Prostate gland (tissue), 2 donors: ENCODE results near the gene KCNJ3. TPM values are rescaled to one million over a fixed set of nuclear protein-coding genes. Genes with fewer than 3 reads are reported as not detected.
"Not testable (repeated sequence)": the region's sequence is repeated elsewhere in the genome, so short reads cannot be mapped to it uniquely, and the experiment has no call there.

Experiments
- DNase-seq: peaks from one replicate; pipeline ENCODE4 v3.0.0-alpha.2; 2019; ENCODE audit warnings: low spot score
- H3K27ac ChIP-seq, 2 donors: fragments of 200-600 bp; sonication (generic); 2 replicates each; pipeline ENCODE4 v1.5.1; 2017 to 2019
- H3K27me3 ChIP-seq: fragments of 200-600 bp; sonication (generic); replicated peaks from 2 replicates; pipeline ENCODE4 v1.5.1; 2019; ENCODE audit not compliant: insufficient read depth
- H3K36me3 ChIP-seq, 2 donors: fragments of 200-600 bp; sonication (generic); 1 replicate in 1 of 2; 2 replicates in 1 of 2; pipeline versions ENCODE4 v1.5.1 to v1.8.1; 2017 to 2019
- H3K4me1 ChIP-seq: fragments of 200-600 bp; sonication (generic); replicated peaks from 2 replicates; pipeline ENCODE4 v1.5.1; 2019
- H3K4me3 ChIP-seq, 2 donors: fragments of 200-600 bp; sonication (generic); 2 replicates each; pipeline ENCODE4 v1.5.1; 2017 to 2019
- H3K9me3 ChIP-seq: fragments of 200-600 bp; sonication (generic); 2 replicates; pipeline ENCODE4 v1.5.1; 2017
- CTCF ChIP-seq, 4 experiments: fragments of 200-600 bp in 2 of 4; fragments of 450-650 bp in 2 of 4; sonication (generic) in 2 of 4; IDR thresholded peaks; 1 replicate in 3 of 4; 2 replicates in 1 of 4; pipeline ENCODE4 v1.5.1; 2016 to 2019; ENCODE audit warnings: antibody characterized with exemption in 4 of 4, mild to moderate bottlenecking in 2 of 4, moderate library complexity in 2 of 4
- POLR2A ChIP-seq: fragments of 450-650 bp; IDR thresholded peaks from one replicate; pipeline ENCODE4 v1.6.1; 2016; ENCODE audit warnings: antibody characterized with exemption, mild to moderate bottlenecking
- POLR2AphosphoS5 ChIP-seq: sonication (generic); formaldehyde crosslinking; IDR thresholded peaks from one replicate; pipeline ENCODE4 v1.6.1; 2017; ENCODE audit warnings: antibody characterized with exemption
- WGBS: methylation state at CpG from one replicate; pipeline ENCODE4 v1.1.5; 2018; 5-methylcytosine and 5-hydroxymethylcytosine counted together
- intact Hi-C: fragments of 100-400 bp; cut with DNase I; formaldehyde crosslinking; loops from one replicate; pipeline ENCODE4 v1.14.2; 2022
- total RNA-seq, 2 donors: library from RNA; depleted of rRNA; stranded (reverse); fragments of >200 nt; gene quantifications; one replicate each; pipeline ENCODE4 v1.1.0, GENCODE V29; 2016

The KCNJ3 gene
- total RNA-seq, 2 donors from 2014 or later: 2.7 to 8.8 TPM

GRCh38 chr2:154850532-154850931, 152.0 kb downstream of the KCNJ3 start:
- intact Hi-C loops: no loop called here
- Histone ChIP-seq H3K9me3 (no peaks in the 10 kb centered on the region), H3K27ac (no peak overlapping the region), H3K36me3 (no peaks in the 10 kb centered on the region), H3K4me3 (no peak overlapping the region), H3K27me3 (no peaks in the 10 kb centered on the region), H3K4me1 (no peaks in the 10 kb centered on the region)
- DNase-seq: no peak
- TF ChIP-seq CTCF (IDR thresholded peaks at IDR 0.05) (no peak), POLR2A (no peak)

- Histone ChIP-seq H3K27me3 (no peaks in the 10 kb centered on the region), H3K27ac (no peak overlapping the region), H3K36me3 (no peaks in the 10 kb centered on the region), H3K9me3 (no peaks in the 10 kb centered on the region), H3K4me1 (no peaks in the 10 kb centered on the region), H3K4me3 (no peak overlapping the region)
- TF ChIP-seq POLR2AphosphoS5 (no peak), CTCF (IDR thresholded peaks at IDR 0.05) (no peak), POLR2A (no peak)
- intact Hi-C loops: no loop called here
- no peak for DNase-seq
- 87% methylated on average over 6 of the region's 6 CpGs for WGBS
Observed at GRCh38 chr2:154855138-154855537, 156.6 kb downstream of the KCNJ3 start.

- H3K27ac ChIP-seq, H3K4me3 ChIP-seq, H3K9me3 ChIP-seq, H3K4me1 ChIP-seq, H3K27me3 ChIP-seq, intact Hi-C loops, H3K36me3 ChIP-seq, DNase-seq: not testable (repeated sequence)
- WGBS: 74% methylated on average over 4 of the region's 4 CpGs
Observed at GRCh38 chr2:154867151-154867550, 168.7 kb downstream of the KCNJ3 start.

- no peak for DNase-seq
- H3K27ac ChIP-seq: no peak overlapping the region
- intact Hi-C loops: no loop called here
- H3K27me3 ChIP-seq: no peaks in the 10 kb centered on the region
- H3K9me3 ChIP-seq: no peaks in the 10 kb centered on the region
- H3K4me1 ChIP-seq: no peaks in the 10 kb centered on the region
- TF ChIP-seq CTCF (IDR thresholded peaks at IDR 0.05): no peak
- no peak for TF ChIP-seq POLR2AphosphoS5
- no peak for TF ChIP-seq POLR2A
- H3K4me3 ChIP-seq: no peak overlapping the region
- no peaks in the 10 kb centered on the region for H3K36me3 ChIP-seq
- 94% methylated on average over 2 of the region's 2 CpGs for WGBS
Observed at GRCh38 chr2:154875999-154876398, 177.5 kb downstream of the KCNJ3 start.

GRCh38 chr2:154882725-154883124, 184.2 kb downstream of the KCNJ3 start:
- no peaks in the 10 kb centered on the region for H3K4me1 ChIP-seq
- WGBS: 90% methylated on average over 3 of the region's 3 CpGs
- intact Hi-C loops: no loop called here

More at GRCh38 chr2:154882725-154883124, 184.2 kb downstream of the KCNJ3 start:
- Histone ChIP-seq H3K27me3 (no peaks in the 10 kb centered on the region), H3K9me3 (no peaks in the 10 kb centered on the region), H3K27ac (no peak overlapping the region), H3K36me3 (no peaks in the 10 kb centered on the region), H3K4me3 (no peak overlapping the region)
- no peak for TF ChIP-seq POLR2A
- no peak for TF ChIP-seq CTCF (IDR thresholded peaks at IDR 0.05)
- DNase-seq: no peak
